Prostate gland (tissue), 2 donors: ENCODE measurements around the gene NEK4.

Experiments
- CTCF ChIP-seq, 4 experiments: fragments of 200-600 bp in 2 of 4; fragments of 450-650 bp in 2 of 4; sonication (generic) in 2 of 4; IDR thresholded peaks; 1 replicate in 3 of 4; 2 replicates in 1 of 4; pipeline ENCODE4 v1.5.1; 2016 to 2019; ENCODE audit warnings: antibody characterized with exemption in 4 of 4, mild to moderate bottlenecking in 2 of 4, moderate library complexity in 2 of 4
- POLR2A ChIP-seq: fragments of 450-650 bp; IDR thresholded peaks from one replicate; pipeline ENCODE4 v1.6.1; 2016; ENCODE audit warnings: antibody characterized with exemption, mild to moderate bottlenecking
- POLR2AphosphoS5 ChIP-seq: sonication (generic); formaldehyde crosslinking; IDR thresholded peaks from one replicate; pipeline ENCODE4 v1.6.1; 2017; ENCODE audit warnings: antibody characterized with exemption

- TF ChIP-seq CTCF (IDR thresholded peaks at IDR 0.05) (no peak), POLR2A (no peak), POLR2AphosphoS5 (no peak)
Measured at GRCh38 chr3:52789746-52790040, 19.0 kb upstream of the NEK4 start.
